CD14-positive monocyte (primary cell): ENCODE measurements around the gene TSPY8. TPM values are rescaled to one million over a fixed set of nuclear protein-coding genes. Genes with fewer than 3 reads are reported as not detected.
"Not testable (repeated sequence)": the region's sequence is repeated elsewhere in the genome, so short reads cannot be mapped to it uniquely, and the experiment has no call there.

ENCODE experiments used
- DNase-seq, 3 donors: peaks; one replicate each; pipeline ENCODE4 v3.0.0-alpha.2; 2011 to 2022
- H2AFZ ChIP-seq: 2 replicates; pipeline ENCODE4 v1.6.0; 2012; ENCODE audit warnings: mild to moderate bottlenecking, low read depth, low read length, inconsistent platforms; ENCODE audit not compliant: insufficient read depth, poor library complexity, severe bottlenecking
- H3K27ac ChIP-seq, 2 donors: 1 replicate in 1 of 2; 2 replicates in 1 of 2; pipeline ENCODE4 v1.5.1; 2012 to 2013; ENCODE audit warnings: low read length in 2 of 2, control low read depth in 1 of 2, inconsistent platforms in 1 of 2, low read depth in 1 of 2, mild to moderate bottlenecking in 1 of 2
- H3K27me3 ChIP-seq, 2 donors: one replicate each; pipeline versions ENCODE4 v1.6.0 to v1.6.1; 2011 to 2013; ENCODE audit warnings: low read length in 2 of 2; ENCODE audit not compliant: control insufficient read depth in 2 of 2, insufficient read depth in 2 of 2
- H3K36me3 ChIP-seq, 2 donors: replicated peaks in 1 of 2; 1 replicate in 1 of 2; 2 replicates in 1 of 2; pipeline versions ENCODE4 v1.5.1 to v1.6.1; 2012 to 2013; ENCODE audit warnings: low read length in 2 of 2, control low read depth in 1 of 2, inconsistent platforms in 1 of 2, mild to moderate bottlenecking in 1 of 2; ENCODE audit not compliant: insufficient read depth in 2 of 2, control insufficient read depth in 1 of 2
- H3K4me1 ChIP-seq, 2 donors: 1 replicate in 1 of 2; 2 replicates in 1 of 2; pipeline versions ENCODE4 v1.5.1 to v1.6.1; 2012 to 2013; ENCODE audit warnings: low read length in 2 of 2, control low read depth in 1 of 2, inconsistent platforms in 1 of 2, mild to moderate bottlenecking in 1 of 2, moderate library complexity in 1 of 2; ENCODE audit not compliant: insufficient read depth in 2 of 2, control insufficient read depth in 1 of 2
- H3K4me2 ChIP-seq: replicated peaks from 2 replicates; pipeline ENCODE3; 2012; ENCODE audit warnings: low read length, moderate library complexity, mild to moderate bottlenecking; ENCODE audit not compliant: poor library complexity, severe bottlenecking; ENCODE audit errors: extremely low read depth
- H3K4me3 ChIP-seq, 3 experiments: fragments of 200-600 bp in 1 of 3; sonication (generic) in 1 of 3; replicated peaks in 1 of 3; 1 replicate in 2 of 3; 2 replicates in 1 of 3; pipeline ENCODE4 v1.5.1; 2011 to 2013; ENCODE audit warnings: low read length in 3 of 3, mild to moderate bottlenecking in 3 of 3, control low read depth in 2 of 3, low read depth in 2 of 3, inconsistent platforms in 1 of 3, moderate library complexity in 1 of 3
- H3K79me2 ChIP-seq: 2 replicates; pipeline ENCODE4 v1.6.0; 2012; ENCODE audit warnings: mild to moderate bottlenecking, control low read depth, inconsistent platforms, low read length, moderate library complexity; ENCODE audit not compliant: insufficient read depth
- H3K9ac ChIP-seq: 2 replicates; pipeline ENCODE4 v1.6.0; 2017; ENCODE audit warnings: low read length, mild to moderate bottlenecking; ENCODE audit not compliant: insufficient read depth, poor library complexity, severe bottlenecking
- H3K9me3 ChIP-seq, 2 donors: replicated peaks in 1 of 2; 1 replicate in 1 of 2; 2 replicates in 1 of 2; pipeline versions ENCODE4 v1.5.1 to v1.6.1; 2012 to 2013; ENCODE audit warnings: low read length in 2 of 2, control low read depth in 1 of 2; ENCODE audit not compliant: control insufficient read depth in 1 of 2, insufficient read depth in 1 of 2
- H4K20me1 ChIP-seq: 2 replicates; pipeline ENCODE4 v1.6.0; 2012; ENCODE audit warnings: mild to moderate bottlenecking, low read length, control low read depth, moderate library complexity; ENCODE audit not compliant: insufficient read depth
- H3K27ac Mint-ChIP-seq, 7 donors: one replicate each; pipeline ENCODE4 v1.8.0; 2020; ENCODE audit warnings: mild to moderate bottlenecking in 7 of 7, mixed read lengths in 7 of 7, moderate library complexity in 6 of 7, inconsistent platforms in 2 of 7
- H3K27me3 Mint-ChIP-seq, 3 donors: one replicate each; pipeline ENCODE4 v1.8.0; 2021 to 2022; ENCODE audit warnings: low read depth in 3 of 3, mild to moderate bottlenecking in 3 of 3, mixed read lengths in 3 of 3, moderate library complexity in 3 of 3, inconsistent platforms in 1 of 3
- H3K36me3 Mint-ChIP-seq, 2 donors: one replicate each; pipeline ENCODE4 v1.8.0; 2020; ENCODE audit warnings: mixed read lengths in 2 of 2, inconsistent platforms in 1 of 2, mild to moderate bottlenecking in 1 of 2
- H3K4me1 Mint-ChIP-seq: one replicate; pipeline ENCODE4 v1.8.0; 2020; ENCODE audit warnings: mild to moderate bottlenecking, mixed read lengths
- H3K4me3 Mint-ChIP-seq, 2 donors: one replicate each; pipeline ENCODE4 v1.8.0; 2020; ENCODE audit warnings: mild to moderate bottlenecking in 2 of 2, mixed read lengths in 2 of 2, moderate library complexity in 1 of 2
- H3K9me3 Mint-ChIP-seq, 7 donors: one replicate each; pipeline ENCODE4 v1.8.0; 2020 to 2022; ENCODE audit warnings: mixed read lengths in 7 of 7, mild to moderate bottlenecking in 6 of 7, moderate library complexity in 6 of 7, inconsistent platforms in 2 of 7
- WGBS: methylation state at CpG from one replicate; pipeline ENCODE4 v1.1.5; 2013; ENCODE audit warnings: missing lambda C conversion rate; ENCODE audit not compliant: insufficient coverage; 5-methylcytosine and 5-hydroxymethylcytosine counted together
- intact Hi-C, 2 donors: fragments of 100-400 bp; cut with micrococcal nuclease; formaldehyde crosslinking; loops; one replicate each; pipeline versions ENCODE4 v1.15.0 to v1.15.1; 2023
- polyA plus RNA-seq, 3 donors: library from polyadenylated mRNA; depleted of rRNA in 1 of 3; unstranded in 2 of 3; stranded (reverse) in 1 of 3; fragments of 300-500 nt in 2 of 3; fragments of >200 nt in 1 of 3; fragmentation: Illumina TruSeq in 2 of 3; gene quantifications; 1 replicate in 2 of 3; 2 replicates in 1 of 3; pipeline ENCODE4 v1.2.3, GENCODE V29; 2012 to 2021
- small RNA-seq: library from RNA; depleted of rRNA; stranded (forward); fragments of <200 nt; gene quantifications from one replicate; pipeline ENCODE3, GENCODE V24; 2012; ENCODE audit warnings: low read depth; ENCODE audit not compliant: insufficient read length

TSPY8 gene
- polyA plus RNA-seq, 3 donors = not detected

GRCh38 chrY:9398121-9398520, 40.5 kb downstream of the TSPY8 start, which contains the start of gene TSPY3:
TSS of gene TSPY3 (plus strand) at chrY:9398421. CDS start at chrY:9398467, 46 bp downstream.
- H3K4me3 Mint-ChIP-seq, H3K27me3 Mint-ChIP-seq, H3K9ac ChIP-seq, H3K9me3 Mint-ChIP-seq, H3K4me1 ChIP-seq, H3K4me1 Mint-ChIP-seq, intact Hi-C loops, H3K4me2 ChIP-seq, H4K20me1 ChIP-seq, H3K36me3 ChIP-seq, H3K27ac Mint-ChIP-seq, DNase-seq, H3K36me3 Mint-ChIP-seq, H3K27ac ChIP-seq, H3K9me3 ChIP-seq, H3K79me2 ChIP-seq, H3K4me3 ChIP-seq, H2AFZ ChIP-seq, H3K27me3 ChIP-seq: not testable (repeated sequence)
- WGBS = no CpG with 5 or more reads among the region's 26 CpGs

Small RNA genes within 50 kb of the gene (small RNA-seq; reads per million reads assigned to genes)
- not detected for gene AC006158.1

Other genes starting within 250 kb of the TSPY8 start
- not detected for gene TSPY4, start 20.3 kb upstream of the TSPY8 start, polyA plus RNA-seq
- not detected for gene TSPY3, start 40.6 kb downstream of the TSPY8 start, polyA plus RNA-seq
- gene TSPY1, start 109.2 kb downstream of the TSPY8 start, polyA plus RNA-seq = not detected
- not detected for gene TSPY9, start 129.5 kb downstream of the TSPY8 start, polyA plus RNA-seq
- not detected for gene TSPY10, start 170.1 kb downstream of the TSPY8 start, polyA plus RNA-seq